Breast epithelium (tissue), 3 donors: Measurements from ENCODE around the gene COPS2.

ENCODE experiments used
- CTCF ChIP-seq, 3 donors: fragments of 450-650 bp; IDR thresholded peaks; one replicate each; pipeline ENCODE4 v1.5.1; 2016 to 2017; ENCODE audit warnings: antibody characterized with exemption in 3 of 3, mild to moderate bottlenecking in 3 of 3, moderate library complexity in 3 of 3
- POLR2A ChIP-seq: fragments of 450-650 bp; IDR thresholded peaks from one replicate; pipeline ENCODE4 v1.6.1; 2016; ENCODE audit warnings: antibody characterized with exemption, mild to moderate bottlenecking, moderate library complexity
- POLR2AphosphoS5 ChIP-seq, 3 donors: sonication (generic); formaldehyde crosslinking; IDR thresholded peaks; one replicate each; pipeline ENCODE4 v1.6.1; 2017; ENCODE audit warnings: antibody characterized with exemption in 3 of 3

- TF ChIP-seq CTCF (IDR thresholded peaks at IDR 0.05) (no peak), POLR2A (no peak), POLR2AphosphoS5 (IDR thresholded peaks at IDR 0.05) (no peak)
These were observed 35.2 kb upstream of the COPS2 start for GRCh38 chr15:49190586-49190985.
